Endothelial cell of umbilical vein (primary cell): ENCODE data around the gene PHACTR1. TPM values are rescaled to one million over a fixed set of nuclear protein-coding genes. Genes with fewer than 3 reads are reported as not detected.

Experiments used
- BruUV-seq: library from RNA; stranded (reverse); fragments of 400-500 nt; replicated peaks from 2 replicates; lab custom pipeline; 2021; lab: Mats Ljungman, UMichigan
- CTCF ChIA-PET: fragments of 300-600, 350-600 bp; sonication (Branson Sonifier 250); formaldehyde crosslinking; loops from one replicate; lab custom pipeline; 2021; ENCODE audit warnings: antibody characterized with exemption, inconsistent platforms; lab: Charles Lee
- POLR2A ChIA-PET: fragments of 300-600, 350-600 bp; sonication (Branson Sonifier 250); formaldehyde crosslinking; loops from one replicate; lab custom pipeline; 2021; ENCODE audit warnings: antibody characterized with exemption, inconsistent platforms; lab: Charles Lee
- DNase-seq: peaks from one replicate; pipeline ENCODE4 v3.0.0-alpha.2; 2011; ENCODE audit warnings: low read depth, low spot score
- FAIRE-seq: peaks from 2 replicates; lab custom pipeline; 2011; peaks lifted over from hg19 to GRCh38; lab: Jason Lieb, UNC
- H2AFZ ChIP-seq: 2 replicates; pipeline ENCODE4 v1.6.0; 2012; ENCODE audit warnings: low read depth, low read length, control low read depth, inconsistent platforms
- H3K27ac ChIP-seq: 2 replicates; pipeline ENCODE4 v1.5.1; 2011; ENCODE audit warnings: low read depth, mild to moderate bottlenecking, control low read depth, low read length, moderate library complexity; ENCODE audit not compliant: insufficient read depth
- H3K27me3 ChIP-seq, 2 experiments: 2 replicates each; pipeline versions ENCODE4 v1.6.0 to v1.6.1; 2011; ENCODE audit warnings: low read length in 2 of 2, mixed read lengths in 1 of 2; ENCODE audit not compliant: control insufficient read depth in 2 of 2, insufficient read depth in 2 of 2
- H3K36me3 ChIP-seq, 2 experiments: 2 replicates in 1 of 2; 3 replicates in 1 of 2; pipeline ENCODE4 v1.5.1; 2011; ENCODE audit warnings: low read length in 2 of 2, mild to moderate bottlenecking in 1 of 2, moderate library complexity in 1 of 2; ENCODE audit not compliant: control insufficient read depth in 2 of 2, insufficient read depth in 2 of 2; ENCODE audit errors: extremely low read depth in 1 of 2
- H3K4me1 ChIP-seq: 3 replicates; pipeline ENCODE4 v1.5.1; 2011; ENCODE audit warnings: mild to moderate bottlenecking, low read length; ENCODE audit not compliant: control insufficient read depth, insufficient read depth; ENCODE audit errors: extremely low read depth
- H3K4me2 ChIP-seq: 2 replicates; pipeline ENCODE4 v1.6.1; 2011; ENCODE audit warnings: low read length, control low read depth, mixed read lengths; ENCODE audit not compliant: insufficient read depth
- H3K4me3 ChIP-seq, 3 experiments: fragments of 200-600 bp in 1 of 3; sonication (generic), shearing (Covaris generic) in 1 of 3; replicated peaks in 1 of 3; 2 replicates each; pipeline ENCODE4 v1.5.1; 2011 to 2016; ENCODE audit warnings: control low read depth in 3 of 3, low read length in 3 of 3, mild to moderate bottlenecking in 2 of 3, inconsistent platforms in 1 of 3, low read depth in 1 of 3, moderate library complexity in 1 of 3; ENCODE audit not compliant: insufficient read depth in 1 of 3
- H3K79me2 ChIP-seq: 2 replicates; pipeline ENCODE4 v1.6.0; 2012; ENCODE audit warnings: low read length, inconsistent platforms; ENCODE audit not compliant: control insufficient read depth, insufficient read depth
- H3K9ac ChIP-seq: replicated peaks from 2 replicates; pipeline ENCODE3; 2011; ENCODE audit warnings: low read length, control low read depth; ENCODE audit not compliant: insufficient read depth; ENCODE audit errors: extremely low read depth
- H3K9me1 ChIP-seq: replicated peaks from 3 replicates; pipeline ENCODE4 v1.6.0; 2011; ENCODE audit warnings: mild to moderate bottlenecking, low read length; ENCODE audit not compliant: control insufficient read depth, insufficient read depth; ENCODE audit errors: extremely low read depth
- H3K9me3 ChIP-seq: replicated peaks from 2 replicates; pipeline ENCODE4 v1.5.1; 2012; ENCODE audit warnings: low read length, inconsistent platforms; ENCODE audit not compliant: control insufficient read depth, insufficient read depth
- H4K20me1 ChIP-seq: replicated peaks from 2 replicates; pipeline ENCODE3; 2011; ENCODE audit warnings: mild to moderate bottlenecking, low read length; ENCODE audit not compliant: control insufficient read depth, insufficient read depth; ENCODE audit errors: extremely low read depth
- CTCF ChIP-seq, 2 donors: IDR thresholded peaks; 1 replicate in 1 of 2; 2 replicates in 1 of 2; pipeline ENCODE4 v1.5.1; 2011; ENCODE audit warnings: low read length in 2 of 2, mild to moderate bottlenecking in 2 of 2, moderate library complexity in 2 of 2, control low read depth in 1 of 2, inconsistent platforms in 1 of 2, low read depth in 1 of 2; ENCODE audit not compliant: insufficient read depth in 1 of 2; ENCODE audit errors: extremely low read depth in 1 of 2
- EZH2 ChIP-seq: IDR thresholded peaks from 2 replicates; pipeline ENCODE4 v1.6.1; 2012; ENCODE audit warnings: borderline replicate concordance, low read depth, mild to moderate bottlenecking, moderate library complexity, low read length, inconsistent platforms; ENCODE audit not compliant: severe bottlenecking
- FOS ChIP-seq: IDR thresholded peaks from 2 replicates; pipeline ENCODE4 v1.6.1; 2011; ENCODE audit warnings: mild to moderate bottlenecking, low read length, moderate library complexity, borderline replicate concordance; ENCODE audit not compliant: insufficient read depth
- GATA2 ChIP-seq: IDR thresholded peaks from 2 replicates; pipeline ENCODE4 v1.7.0; 2011; ENCODE audit warnings: low read depth, mild to moderate bottlenecking, moderate library complexity, mixed read lengths, low read length; ENCODE audit not compliant: insufficient read length, insufficient read depth
- JUN ChIP-seq: IDR thresholded peaks from 2 replicates; pipeline ENCODE4 v1.6.1; 2011; ENCODE audit warnings: borderline replicate concordance, low read depth; ENCODE audit not compliant: insufficient read length, insufficient read depth
- MAX ChIP-seq: IDR thresholded peaks from 2 replicates; pipeline ENCODE4 v1.6.1; 2011; ENCODE audit not compliant: insufficient read depth, insufficient read length
- MYC ChIP-seq: IDR thresholded peaks from one replicate; pipeline ENCODE4 v1.6.1; 2011; ENCODE audit warnings: mild to moderate bottlenecking, low read depth, low read length
- POLR2A ChIP-seq: IDR thresholded peaks from 2 replicates; pipeline ENCODE4 v1.6.1; 2012; ENCODE audit warnings: low read depth, mild to moderate bottlenecking, control low read depth, low read length
- POLR2AphosphoS5 ChIP-seq: IDR thresholded peaks from 2 replicates; pipeline ENCODE4 v1.6.1; 2012; ENCODE audit warnings: low read depth, mild to moderate bottlenecking, control low read depth, low read length, moderate library complexity; ENCODE audit not compliant: insufficient read depth
- dilution Hi-C: fragments of 300-500 bp; cut with MboI; formaldehyde crosslinking; loops from one replicate; pipeline ENCODE4 v1.15.0; 2019; ENCODE audit warnings: low sequenced_read_pairs; ENCODE audit not compliant: extremely low pct_ligation_motif_present
- intact Hi-C: fragments of 100-400 bp; cut with micrococcal nuclease; formaldehyde crosslinking; loops from one replicate; pipeline ENCODE4 v1.10.0; 2022
- polyA plus RNA-seq, 4 experiments: library from polyadenylated mRNA; depleted of rRNA in 3 of 4; stranded (reverse) in 3 of 4; unstranded in 1 of 4; fragments of >200 nt; gene quantifications; 2 replicates each; pipeline versions ENCODE4 v1.2.1 to v1.2.3, GENCODE V29; 2011 to 2012; ENCODE audit warnings: missing spikeins in 1 of 4
- total RNA-seq: library from RNA; stranded (reverse); gene quantifications from 2 replicates; pipeline ENCODE4 v1.2.3, GENCODE V29; 2021

Gene PHACTR1
- total and polyA plus RNA-seq, 2 donors (not counting 3 experiments of a cell fraction or from before 2014, with no cell fraction given) = 2.4 to 23.2 TPM

- FAIRE-seq (no peak), DNase-seq (no peak)
- no peaks in the 10 kb centered on the region for H4K20me1 ChIP-seq
- no peak overlapping the region for H3K4me3 ChIP-seq
- H3K4me1 ChIP-seq = no peaks in the 10 kb centered on the region
- no peaks in the 10 kb centered on the region for H3K9me3 ChIP-seq
- no peak overlapping the region for H3K4me2 ChIP-seq
- peaks cover 2 to 11% of the 10 kb centered on the region in 2 experiments for H3K36me3 ChIP-seq
- no peaks in the 10 kb centered on the region for H3K27me3 ChIP-seq
- ChIA-PET CTCF (interaction anchor here (1.1 to 1.3 kb wide), 2 partner anchors 99 to 383 kb away, joined by 4 to 5 read pairs; no protein-coding TSS in a partner anchor), POLR2A (no interaction called here)
- no peak overlapping the region for H3K27ac ChIP-seq
- H3K79me2 ChIP-seq = no peaks in the 10 kb centered on the region
- H2AFZ ChIP-seq = no peak overlapping the region
- no peaks in the 10 kb centered on the region for H3K9me1 ChIP-seq
- H3K9ac ChIP-seq = no peak overlapping the region
- no peak for TF ChIP-seq MYC
- TF ChIP-seq POLR2AphosphoS5 = no peak
- no peak for TF ChIP-seq CTCF (IDR thresholded peaks at IDR 0.05; ENCODE audit: extremely low read depth in 1 of 2, insufficient read depth in 1 of 2, low read depth in 1 of 2, low read length in 2 of 2)
- TF ChIP-seq POLR2A = no peak
- no peak for TF ChIP-seq MAX
- TF ChIP-seq FOS = no peak
- no peak for TF ChIP-seq JUN
- no peak for TF ChIP-seq GATA2
- no peak for TF ChIP-seq EZH2
- dilution Hi-C loops = no loop called here
- intact Hi-C loops = no loop called here
- no TSS peak for BruUV-seq
Observed at GRCh38 chr6:13294499-13295069, 578.0 kb downstream of the PHACTR1 start.
